Bronchial epithelial cell (primary cell): Measurements from ENCODE around the gene SCAI. TPM values are rescaled to one million over a fixed set of nuclear protein-coding genes. Genes with fewer than 3 reads are reported as not detected.
A peak's percentile ranks its signal among the peaks of the same experiment; 100 is the strongest.
"Not testable (repeated sequence)": the region's sequence is repeated elsewhere in the genome, so short reads cannot be mapped to it uniquely, and the experiment has no call there.

Experiments
- DNase-seq: peaks from one replicate; pipeline ENCODE4 v3.0.0-alpha.2; 2010; ENCODE audit warnings: low read depth
- FAIRE-seq: peaks from 2 replicates; lab custom pipeline; 2011; peaks lifted over from hg19 to GRCh38; lab: Jason Lieb, UNC
- H3K27me3 ChIP-seq: 2 replicates; pipeline ENCODE4 v1.5.1; 2011; ENCODE audit warnings: low read length; ENCODE audit not compliant: control insufficient read depth, insufficient read depth
- H3K36me3 ChIP-seq: 2 replicates; pipeline ENCODE4 v1.5.1; 2011; ENCODE audit warnings: low read length; ENCODE audit not compliant: control insufficient read depth, insufficient read depth
- H3K4me3 ChIP-seq: 2 replicates; pipeline ENCODE4 v1.5.1; 2011; ENCODE audit warnings: mild to moderate bottlenecking, low read depth, low read length, control low read depth
- CTCF ChIP-seq: IDR thresholded peaks from 2 replicates; pipeline ENCODE4 v1.5.1; 2011; ENCODE audit warnings: mild to moderate bottlenecking, moderate library complexity, low read length, control low read depth, inconsistent platforms; ENCODE audit not compliant: insufficient read depth, severe bottlenecking
- total RNA-seq: library from RNA; depleted of rRNA; stranded (reverse); fragments of >200 nt; gene quantifications from 2 replicates; pipeline ENCODE4 v1.2.1, GENCODE V29; 2014

SCAI gene
- total RNA-seq, 1 donor from 2014 or later = 7.1 TPM

- DNase-seq = peak; percentile 30
- no peak for FAIRE-seq
- peak overlapping the region; percentile 62 for H3K4me3 ChIP-seq
- no peak for TF ChIP-seq CTCF
- peaks cover 1% of the 10 kb centered on the region for H3K36me3 ChIP-seq
- H3K27me3 ChIP-seq = no peaks in the 10 kb centered on the region
Measured at GRCh38 chr9:124940521-124940893, 202.8 kb downstream of the SCAI start.

- no peak for FAIRE-seq
- H3K4me3 ChIP-seq = peak overlapping the region; percentile 62
Measured at GRCh38 chr9:124939944-124940343, 203.4 kb downstream of the SCAI start.

GRCh38 chr9:124934290-124934689 lies 209.0 kb downstream of the SCAI start:
- DNase-seq = peak; percentile 2
- peaks cover 10% of the 10 kb centered on the region for H3K36me3 ChIP-seq
- FAIRE-seq = no peak
- TF ChIP-seq CTCF = no peak
- H3K4me3 ChIP-seq = no peak overlapping the region
- H3K27me3 ChIP-seq = no peaks in the 10 kb centered on the region

More at GRCh38 chr9:124939944-124940343, 203.4 kb downstream of the SCAI start:
- no peak for TF ChIP-seq CTCF
- no peak for DNase-seq
- Histone ChIP-seq H3K27me3 (no peaks in the 10 kb centered on the region), H3K36me3 (peaks cover 3% of the 10 kb centered on the region)

- H3K4me3 ChIP-seq = no peak overlapping the region
- peaks cover 12% of the 10 kb centered on the region for H3K36me3 ChIP-seq
- TF ChIP-seq CTCF = no peak
- DNase-seq = no peak
- no peak for FAIRE-seq
- no peaks in the 10 kb centered on the region for H3K27me3 ChIP-seq
Measured at GRCh38 chr9:124932333-124932732, 211.0 kb downstream of the SCAI start.

- no peak overlapping the region for H3K4me3 ChIP-seq
- H3K27me3 ChIP-seq = no peaks in the 10 kb centered on the region
- FAIRE-seq (no peak), DNase-seq (no peak)
- no peak for TF ChIP-seq CTCF
- peaks cover 10% of the 10 kb centered on the region for H3K36me3 ChIP-seq
Measured at GRCh38 chr9:124929464-124929863, 213.9 kb downstream of the SCAI start.

GRCh38 chr9:124928116-124928515 lies 215.2 kb downstream of the SCAI start:
- peaks cover 10% of the 10 kb centered on the region for H3K36me3 ChIP-seq
- no peak for FAIRE-seq

GRCh38 chr9:124920394-124920793 lies 222.9 kb downstream of the SCAI start:
- not testable (repeated sequence) for H3K4me3 ChIP-seq, H3K36me3 ChIP-seq, H3K27me3 ChIP-seq, FAIRE-seq
- peak; percentile 17 for DNase-seq

More at GRCh38 chr9:124928116-124928515, 215.2 kb downstream of the SCAI start:
- DNase-seq = no peak
- Histone ChIP-seq H3K27me3 (no peaks in the 10 kb centered on the region), H3K4me3 (no peak overlapping the region)
- no peak for TF ChIP-seq CTCF
